WERI-Rb-1 (cell line): ENCODE measurements around the gene PTDSS2.
"Not testable (repeated sequence)": the region's sequence is repeated elsewhere in the genome, so short reads cannot be mapped to it uniquely, and the experiment has no call there.

ENCODE experiments used
- DNase-seq: peaks from one replicate; pipeline ENCODE4 v3.0.0-alpha.2; 2020
- H3K27ac ChIP-seq: fragments of 250-450 bp; sonication (Bioruptor Pico); 2 replicates; pipeline ENCODE4 v1.5.1; 2020; ENCODE audit warnings: mild to moderate bottlenecking, moderate library complexity
- H3K27me3 ChIP-seq: fragments of 250-450 bp; sonication (Bioruptor Pico); 2 replicates; pipeline ENCODE4 v1.5.1; 2021; ENCODE audit warnings: mild to moderate bottlenecking, low read depth, moderate library complexity; ENCODE audit not compliant: insufficient read depth, severe bottlenecking
- H3K36me3 ChIP-seq: fragments of 250-450 bp; sonication (Bioruptor Pico); 2 replicates; pipeline ENCODE4 v1.5.1; 2020; ENCODE audit warnings: mild to moderate bottlenecking, moderate library complexity
- H3K4me3 ChIP-seq: 2 replicates; pipeline ENCODE4 v1.5.1; 2011; ENCODE audit warnings: low read depth, mild to moderate bottlenecking, control low read depth, low read length
- H3K9me3 ChIP-seq: fragments of 250-450 bp; sonication (Bioruptor Pico); 2 replicates; pipeline ENCODE4 v1.5.1; 2021; ENCODE audit warnings: mild to moderate bottlenecking, moderate library complexity; ENCODE audit not compliant: severe bottlenecking
- TF ChIP-seq, protein P1 (sequence below): IDR thresholded peaks from 2 replicates; pipeline ENCODE4 v1.5.1; 2011; ENCODE audit warnings: low read depth, mild to moderate bottlenecking, control low read depth, inconsistent platforms, low read length

The PTDSS2 gene

DNA sequence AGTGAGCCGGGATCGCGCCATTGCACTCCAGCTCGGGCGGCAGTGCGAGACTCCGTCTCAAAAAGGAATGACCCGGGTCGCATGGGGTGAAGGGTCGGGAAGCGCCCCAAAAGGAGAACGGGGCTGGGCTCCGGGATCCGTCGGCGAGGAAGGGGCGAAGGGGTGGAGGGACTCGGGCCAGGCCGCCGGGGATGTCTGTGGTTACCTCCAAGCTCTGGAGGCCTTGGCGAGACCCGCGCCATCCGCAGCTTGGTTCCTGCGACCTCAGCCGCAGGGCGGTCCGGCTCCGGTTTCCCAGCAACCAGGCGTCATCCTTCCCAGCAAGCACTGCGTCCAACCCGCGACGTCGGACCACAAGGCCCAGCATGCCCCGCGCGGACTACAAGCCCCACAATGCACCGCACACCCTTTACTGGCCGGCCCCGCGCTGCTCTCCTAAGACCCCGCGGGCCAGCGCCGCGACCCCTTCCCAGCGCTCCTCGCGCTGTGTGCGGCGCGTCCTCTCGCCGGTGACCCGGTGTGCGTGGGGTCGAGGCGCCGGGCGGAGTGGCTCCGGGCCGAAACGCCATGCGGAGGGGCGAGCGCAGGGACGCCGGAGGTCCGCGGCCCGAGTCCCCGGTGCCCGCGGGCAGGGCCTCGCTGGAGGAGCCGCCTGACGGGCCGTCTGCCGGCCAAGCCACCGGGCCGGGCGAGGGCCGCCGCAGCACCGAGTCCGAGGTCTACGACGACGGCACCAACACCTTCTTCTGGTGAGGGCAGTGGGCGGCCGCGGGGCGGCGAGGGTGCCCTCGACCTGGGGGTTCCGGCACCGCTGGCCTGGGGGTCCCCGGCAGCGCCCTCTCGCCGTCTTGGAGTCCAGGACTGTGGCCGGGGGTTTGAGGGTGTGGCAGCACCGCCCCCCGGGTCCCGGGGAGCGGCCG is at the start of gene PTDSS2:
TSS of gene PTDSS2 (plus strand) at position 391 of the 920 bp plus-strand sequence. CDS start at position 568, 177 bp downstream.
- H3K36me3 ChIP-seq: peaks cover 21% of the 10 kb centered on the region
- H3K9me3 ChIP-seq: no peaks in the 10 kb centered on the region
- peak within 1 kb of the TSS; percentile 73 for H3K27ac ChIP-seq
- TF ChIP-seq, protein P1, sequence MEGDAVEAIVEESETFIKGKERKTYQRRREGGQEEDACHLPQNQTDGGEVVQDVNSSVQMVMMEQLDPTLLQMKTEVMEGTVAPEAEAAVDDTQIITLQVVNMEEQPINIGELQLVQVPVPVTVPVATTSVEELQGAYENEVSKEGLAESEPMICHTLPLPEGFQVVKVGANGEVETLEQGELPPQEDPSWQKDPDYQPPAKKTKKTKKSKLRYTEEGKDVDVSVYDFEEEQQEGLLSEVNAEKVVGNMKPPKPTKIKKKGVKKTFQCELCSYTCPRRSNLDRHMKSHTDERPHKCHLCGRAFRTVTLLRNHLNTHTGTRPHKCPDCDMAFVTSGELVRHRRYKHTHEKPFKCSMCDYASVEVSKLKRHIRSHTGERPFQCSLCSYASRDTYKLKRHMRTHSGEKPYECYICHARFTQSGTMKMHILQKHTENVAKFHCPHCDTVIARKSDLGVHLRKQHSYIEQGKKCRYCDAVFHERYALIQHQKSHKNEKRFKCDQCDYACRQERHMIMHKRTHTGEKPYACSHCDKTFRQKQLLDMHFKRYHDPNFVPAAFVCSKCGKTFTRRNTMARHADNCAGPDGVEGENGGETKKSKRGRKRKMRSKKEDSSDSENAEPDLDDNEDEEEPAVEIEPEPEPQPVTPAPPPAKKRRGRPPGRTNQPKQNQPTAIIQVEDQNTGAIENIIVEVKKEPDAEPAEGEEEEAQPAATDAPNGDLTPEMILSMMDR: no peak
- peak; percentile 97 for DNase-seq
- H3K27me3 ChIP-seq: no peaks in the 10 kb centered on the region
- H3K4me3 ChIP-seq: peak within 1 kb of the TSS; percentile 85

DNA sequence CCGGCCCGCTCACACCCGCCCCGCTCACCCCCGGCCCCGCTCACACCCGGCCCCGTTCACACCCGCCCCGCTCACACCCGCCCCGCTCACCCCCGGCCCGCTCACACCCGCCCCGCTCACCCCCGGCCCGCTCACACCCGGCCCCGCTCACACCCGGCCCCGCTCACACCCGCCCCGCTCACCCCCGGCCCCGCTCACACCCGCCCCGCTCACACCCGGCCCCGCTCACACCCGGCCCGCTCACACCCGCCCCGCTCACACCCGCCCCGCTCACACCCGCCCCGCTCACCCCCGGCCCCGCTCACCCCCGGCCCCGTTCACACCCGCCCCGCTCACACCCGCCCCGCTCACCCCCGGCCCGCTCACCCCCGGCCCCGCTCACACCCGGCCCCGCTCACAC is 48.9 kb upstream of the PTDSS2 start:
- not testable (repeated sequence) for H3K36me3 ChIP-seq

DNA sequence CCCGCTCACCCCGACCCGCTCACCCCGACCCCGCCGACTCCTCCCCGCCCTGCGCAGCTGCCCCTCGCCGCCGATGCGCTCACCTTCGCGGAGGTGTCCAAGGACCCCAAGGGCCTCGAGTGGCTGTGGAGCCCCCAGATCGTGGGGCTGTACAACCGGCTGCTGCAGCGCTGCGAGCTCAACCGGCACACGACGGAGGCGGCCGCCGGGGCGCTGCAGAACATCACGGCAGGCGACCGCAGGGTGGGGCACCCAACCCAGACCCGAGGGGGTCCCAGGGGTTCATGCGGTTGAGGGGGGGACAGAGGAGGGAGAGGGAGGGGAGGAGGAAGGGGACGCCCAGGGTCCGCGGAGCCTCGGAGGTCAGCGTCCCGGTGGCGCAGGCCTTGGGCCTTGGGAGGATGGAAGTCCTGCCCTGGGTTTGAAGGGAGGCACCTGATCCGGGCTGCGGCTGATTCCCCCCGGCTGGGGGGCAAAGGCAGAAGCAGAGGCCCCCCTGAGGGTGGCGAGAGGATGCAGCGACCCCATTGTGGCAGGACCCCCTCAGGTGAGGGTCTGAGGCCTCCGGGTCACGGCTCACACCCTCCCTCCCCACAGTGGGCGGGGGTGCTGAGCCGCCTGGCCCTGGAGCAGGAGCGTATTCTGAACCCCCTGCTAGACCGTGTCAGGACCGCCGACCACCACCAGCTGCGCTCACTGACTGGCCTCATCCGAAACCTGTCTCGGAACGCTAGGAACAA is 46.9 kb upstream of the PTDSS2 start:
- H3K4me3 ChIP-seq: no peak overlapping the region
- H3K27ac ChIP-seq: no peak overlapping the region
- TF ChIP-seq, protein P1: no peak
- no peak for DNase-seq
- H3K36me3 ChIP-seq: no peaks in the 10 kb centered on the region
- peaks cover 15% of the 10 kb centered on the region for H3K9me3 ChIP-seq
- H3K27me3 ChIP-seq: no peaks in the 10 kb centered on the region

More for the DNA sequence above, 48.9 kb upstream of the PTDSS2 start:
- H3K9me3 ChIP-seq, DNase-seq, H3K27ac ChIP-seq, H3K4me3 ChIP-seq, H3K27me3 ChIP-seq: not testable (repeated sequence)

DNA sequence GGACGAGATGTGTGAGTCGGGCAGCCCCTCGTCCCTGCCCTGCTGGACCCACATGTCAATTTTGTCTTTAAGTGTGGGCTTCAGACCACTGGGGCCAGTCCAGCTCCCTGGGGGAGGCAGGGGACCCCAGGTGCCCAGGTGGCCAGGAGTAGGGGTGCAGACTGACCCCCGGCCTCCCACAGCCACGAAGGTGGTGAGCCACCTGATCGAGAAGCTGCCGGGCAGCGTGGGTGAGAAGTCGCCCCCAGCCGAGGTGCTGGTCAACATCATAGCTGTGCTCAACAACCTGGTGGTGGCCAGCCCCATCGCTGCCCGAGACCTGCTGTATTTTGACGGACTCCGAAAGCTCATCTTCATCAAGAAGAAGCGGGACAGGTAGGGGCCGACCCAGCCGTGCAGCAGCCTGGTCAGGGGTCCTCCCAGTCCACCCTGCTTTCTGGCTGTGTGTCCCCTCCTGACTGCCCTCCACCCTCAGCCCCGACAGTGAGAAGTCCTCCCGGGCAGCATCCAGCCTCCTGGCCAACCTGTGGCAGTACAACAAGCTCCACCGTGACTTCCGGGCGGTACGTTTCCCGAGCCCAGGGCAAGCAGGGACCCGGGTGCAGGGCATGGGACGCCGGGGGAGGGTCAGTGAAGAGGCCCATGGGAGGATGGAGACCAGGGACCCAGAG is 46.2 kb upstream of the PTDSS2 start:
- no peaks in the 10 kb centered on the region for H3K36me3 ChIP-seq
- no peak overlapping the region for H3K4me3 ChIP-seq
- peaks cover 15% of the 10 kb centered on the region for H3K9me3 ChIP-seq
- no peak for DNase-seq
- no peak overlapping the region for H3K27ac ChIP-seq
- no peaks in the 10 kb centered on the region for H3K27me3 ChIP-seq
- TF ChIP-seq, protein P1: no peak

DNA sequence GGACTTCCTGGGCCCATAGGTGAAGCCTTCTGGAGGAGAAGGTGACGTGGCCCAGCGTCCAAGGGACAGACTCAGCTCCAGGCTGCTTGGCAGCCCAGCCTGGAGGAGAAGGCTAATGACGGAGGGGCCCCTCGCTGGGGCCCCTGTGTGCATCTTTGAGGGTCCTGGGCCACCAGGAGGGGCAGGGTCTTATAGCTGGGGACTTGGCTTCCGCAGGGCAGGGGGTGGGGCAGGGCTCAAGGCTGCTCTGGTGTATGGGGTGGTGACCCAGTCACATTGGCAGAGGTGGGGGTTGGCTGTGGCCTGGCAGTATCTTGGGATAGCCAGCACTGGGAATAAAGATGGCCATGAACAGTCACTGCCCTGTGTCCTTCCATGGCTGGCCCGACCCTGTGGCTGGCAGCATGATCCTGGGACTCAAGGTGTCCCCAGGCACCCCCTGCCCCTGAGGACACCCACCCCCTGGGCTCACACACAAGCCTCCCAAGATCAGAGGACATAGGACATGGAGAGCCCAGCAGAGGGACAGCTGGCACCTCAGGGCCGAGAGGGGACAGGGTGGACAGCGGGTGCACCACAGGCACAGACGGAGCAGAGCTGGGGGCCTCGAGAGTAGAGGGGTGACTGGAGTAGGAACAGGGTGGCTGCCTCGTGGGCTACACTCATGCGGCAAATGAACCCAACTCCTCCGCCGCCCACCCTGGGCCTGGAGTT is 45.4 kb upstream of the PTDSS2 start:
- TF ChIP-seq, protein P1: no peak
- no peak for DNase-seq
- H3K36me3 ChIP-seq: no peaks in the 10 kb centered on the region
- H3K27ac ChIP-seq: no peak overlapping the region
- peaks cover 12% of the 10 kb centered on the region for H3K9me3 ChIP-seq
- H3K27me3 ChIP-seq: no peaks in the 10 kb centered on the region
- H3K4me3 ChIP-seq: no peak overlapping the region
